Activated CD8-positive, alpha-beta memory T cell treated with anti-CD3 and anti-CD28 coated beads, Interleukin-2, amount 50 U/mL, for 24 hours (primary cell): Measurements from ENCODE around the gene ATRNL1.

ENCODE experiments used
- DNase-seq: peaks from one replicate; pipeline ENCODE4 v3.0.0-alpha.2; 2020; ENCODE audit errors: extremely low read depth

ATRNL1 gene

DNA sequence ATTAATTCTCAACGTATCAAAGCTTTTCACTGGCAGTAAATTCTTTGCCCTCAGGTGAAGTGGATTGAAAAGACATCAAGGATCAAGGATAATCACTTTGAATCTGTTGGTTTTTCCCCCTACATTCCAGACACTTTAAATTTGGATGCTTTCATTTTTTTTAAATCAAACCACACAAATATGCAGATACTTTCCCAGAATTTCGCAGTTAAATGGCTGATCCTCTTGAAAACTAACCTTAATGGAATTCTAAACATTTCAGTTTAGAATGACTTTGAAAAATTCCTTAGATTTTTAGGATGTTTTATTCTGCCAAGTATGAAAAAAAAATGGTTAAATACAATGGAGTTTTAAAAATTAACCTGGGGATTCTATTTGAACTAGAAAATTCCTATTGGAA is 853.9 kb downstream of the ATRNL1 start:
- DNase-seq = no peak

GRCh38 chr10:115948465-115948864 is 855.3 kb downstream of the ATRNL1 start:
- DNase-seq = no peak

DNA sequence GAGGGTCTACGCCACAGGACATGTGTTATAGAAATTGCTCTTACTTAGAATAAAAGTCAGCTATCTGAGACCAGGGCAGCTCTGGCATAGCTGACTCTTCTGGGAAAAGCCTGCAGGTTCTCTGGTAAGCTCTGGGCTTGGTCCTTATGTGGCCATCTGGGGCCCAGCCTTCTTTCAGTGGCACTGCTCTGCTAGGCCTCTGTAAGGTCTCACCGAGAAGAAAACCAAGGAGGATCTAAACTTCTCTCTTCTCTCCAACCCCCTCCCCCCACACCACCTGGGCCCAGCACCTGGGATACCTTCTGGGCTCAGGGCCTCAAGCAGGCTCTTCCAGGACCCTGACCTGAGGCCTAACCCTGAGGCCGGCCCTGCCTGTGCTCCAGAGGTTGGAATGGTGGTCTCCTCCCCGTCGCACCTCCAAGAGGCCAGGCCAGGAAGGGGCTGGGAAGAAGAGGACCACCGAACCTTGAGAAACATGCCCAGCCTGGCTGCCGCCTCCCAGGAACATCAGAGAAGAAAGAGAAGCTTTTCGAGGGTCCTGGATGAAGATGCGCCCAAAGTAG is 856.2 kb downstream of the ATRNL1 start:
- no peak for DNase-seq

- DNase-seq = no peak
Observed at GRCh38 chr10:115950320-115950719, 857.2 kb downstream of the ATRNL1 start.

DNA sequence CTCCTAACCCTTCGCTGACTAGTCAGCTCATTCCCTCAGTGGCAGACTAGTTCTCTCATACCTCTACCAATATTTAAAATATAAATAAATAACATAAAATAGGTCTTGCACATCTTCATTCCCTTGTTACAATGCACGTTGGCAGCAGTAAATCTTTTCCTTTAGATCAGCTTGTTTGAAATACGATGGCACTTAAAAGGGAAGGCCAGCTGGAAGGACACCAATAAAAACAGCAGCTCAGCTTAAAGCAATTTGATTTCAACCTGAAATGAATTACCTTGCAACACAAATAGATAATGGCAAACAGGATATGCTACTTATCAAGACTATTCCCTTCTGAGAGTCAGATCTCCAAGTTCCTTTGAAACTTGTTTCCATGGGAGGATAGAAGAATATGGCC is 858.1 kb downstream of the ATRNL1 start:
- DNase-seq = no peak

GRCh38 chr10:115953281-115953680 is 860.1 kb downstream of the ATRNL1 start:
- no peak for DNase-seq

DNA sequence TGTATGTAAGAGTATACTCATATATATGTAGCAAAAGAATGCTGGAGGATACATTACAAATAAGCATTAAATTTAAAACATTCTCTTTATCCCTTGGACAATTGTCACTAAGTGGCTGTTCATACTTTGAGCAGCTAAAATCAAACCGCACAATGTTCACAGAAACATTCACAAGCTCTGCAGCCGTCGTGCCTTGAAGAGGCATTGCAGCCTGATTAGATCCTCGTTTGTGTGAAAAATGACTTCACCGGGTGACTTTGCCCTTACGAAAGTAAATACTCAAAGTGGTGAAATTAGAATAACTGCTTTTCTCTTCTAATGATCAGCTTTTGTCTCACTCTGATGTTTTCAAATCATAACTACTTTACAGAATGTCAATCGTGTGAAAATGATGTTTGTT is 860.8 kb downstream of the ATRNL1 start:
- no peak for DNase-seq

GRCh38 chr10:115956225-115957011 is 863.3 kb downstream of the ATRNL1 start:
- no peak for DNase-seq

DNA sequence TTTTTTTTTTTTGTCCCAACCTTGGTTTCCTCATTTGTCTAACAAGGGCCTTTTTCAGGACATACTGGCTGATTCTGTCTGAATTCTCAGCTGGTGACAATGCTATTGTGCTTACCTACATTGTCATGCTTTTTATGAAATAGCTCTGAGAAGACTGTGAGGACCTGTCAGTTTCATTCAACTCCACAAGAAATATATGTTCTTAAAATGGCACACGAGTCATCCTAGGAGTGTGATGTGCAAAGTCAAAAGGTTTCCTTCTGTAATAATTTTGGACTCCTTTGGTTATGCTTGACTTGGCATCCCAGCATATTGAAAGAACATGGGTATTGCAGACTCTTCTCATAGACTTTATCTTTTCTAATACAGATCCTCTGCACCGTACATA is 863.8 kb downstream of the ATRNL1 start:
- DNase-seq = no peak

DNA sequence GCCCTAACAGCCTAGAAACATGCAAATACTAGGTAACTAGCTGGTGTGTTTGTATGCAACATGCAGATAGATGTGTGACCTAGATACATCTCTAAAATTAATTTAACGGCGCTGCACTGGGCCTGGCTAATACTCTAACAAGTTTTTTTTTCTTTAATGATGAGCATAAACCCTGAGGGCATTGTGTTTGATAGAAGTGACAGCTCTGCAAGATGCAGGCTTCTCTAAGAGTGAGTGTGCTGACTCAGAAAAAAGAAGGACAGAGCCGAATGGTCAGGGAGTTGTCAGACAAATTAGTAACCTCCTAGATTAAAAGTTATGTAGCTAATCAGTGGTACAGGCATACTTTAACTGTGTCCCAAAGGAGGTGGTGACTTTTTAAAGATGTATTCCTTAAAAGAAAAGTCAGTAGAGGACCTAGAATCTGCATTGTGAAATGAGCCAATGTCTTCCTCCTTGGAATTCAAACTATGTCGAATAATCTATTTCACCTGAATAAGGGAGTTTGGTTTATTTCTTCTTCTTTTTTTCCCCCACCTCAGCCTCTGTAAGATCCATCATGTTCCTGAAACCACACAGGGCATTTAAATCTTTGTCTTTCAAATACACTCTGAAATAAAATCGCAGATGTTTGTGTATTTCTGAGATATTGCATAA is 864.7 kb downstream of the ATRNL1 start:
- no peak for DNase-seq

DNA sequence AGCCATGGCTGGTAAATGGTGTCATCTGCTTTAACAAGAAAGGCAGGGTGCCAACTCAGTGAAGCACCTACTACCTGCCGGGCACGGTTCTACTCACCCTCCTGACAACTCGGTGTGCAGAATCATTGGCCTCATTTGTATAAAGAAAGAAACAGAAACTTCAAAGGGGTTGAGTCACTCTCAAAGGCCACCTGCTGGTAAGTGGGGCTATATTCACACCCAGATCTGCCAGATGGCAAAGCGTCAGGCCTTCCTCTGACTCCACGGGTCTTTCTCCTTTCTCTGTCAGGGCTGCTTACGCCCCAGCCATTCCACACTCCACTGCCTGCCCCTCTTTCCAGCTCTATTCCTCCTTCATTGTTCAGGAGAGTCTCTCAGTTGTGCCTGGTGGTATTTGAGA is 870.7 kb downstream of the ATRNL1 start:
- DNase-seq = no peak

GRCh38 chr10:115964827-115965226 is 871.7 kb downstream of the ATRNL1 start:
- DNase-seq = no peak

DNA sequence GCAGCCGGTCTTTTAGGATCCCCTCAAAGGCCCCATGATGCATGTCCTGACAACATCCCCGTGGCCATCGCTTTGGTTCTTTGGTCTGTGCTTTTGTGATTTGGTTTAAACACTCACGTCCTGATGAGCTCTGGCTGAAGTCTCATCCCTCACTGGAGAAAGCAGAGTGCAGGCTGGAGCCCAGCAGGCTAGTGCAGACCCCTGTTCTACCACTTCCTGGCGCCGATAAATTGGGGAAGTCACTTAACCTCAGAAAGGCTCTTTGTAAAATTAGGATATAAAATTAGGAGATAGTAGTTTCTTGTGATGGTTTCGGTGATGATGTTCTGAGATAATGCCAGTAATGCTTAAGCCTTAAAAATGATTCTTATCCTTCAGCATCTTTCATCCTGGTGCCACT is 872.2 kb downstream of the ATRNL1 start:
- no peak for DNase-seq

GRCh38 chr10:115968236-115968635 is 875.1 kb downstream of the ATRNL1 start:
- DNase-seq = no peak

GRCh38 chr10:115969591-115969990 is 876.4 kb downstream of the ATRNL1 start:
- no peak for DNase-seq

GRCh38 chr10:115971921-115972320 is 878.8 kb downstream of the ATRNL1 start:
- no peak for DNase-seq

DNA sequence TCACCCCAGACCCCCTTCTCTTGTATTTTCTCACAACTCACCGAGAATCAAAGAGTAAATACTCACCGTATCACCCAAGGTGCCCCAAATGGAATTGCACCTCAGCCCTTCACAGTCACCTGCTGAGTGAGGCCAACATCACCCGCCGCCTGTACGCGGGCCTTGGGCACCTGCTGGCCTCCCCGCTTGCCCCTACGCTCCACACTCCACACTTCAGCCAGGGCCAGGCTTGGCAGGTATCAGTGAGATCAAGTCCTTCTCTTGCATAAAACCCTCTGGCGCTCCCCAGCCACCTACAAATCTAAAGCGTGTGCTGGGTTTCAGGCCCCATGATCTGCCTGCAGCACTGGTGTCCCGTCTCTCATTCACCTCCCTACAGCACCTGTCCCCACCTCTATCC is 879.3 kb downstream of the ATRNL1 start:
- no peak for DNase-seq

DNA sequence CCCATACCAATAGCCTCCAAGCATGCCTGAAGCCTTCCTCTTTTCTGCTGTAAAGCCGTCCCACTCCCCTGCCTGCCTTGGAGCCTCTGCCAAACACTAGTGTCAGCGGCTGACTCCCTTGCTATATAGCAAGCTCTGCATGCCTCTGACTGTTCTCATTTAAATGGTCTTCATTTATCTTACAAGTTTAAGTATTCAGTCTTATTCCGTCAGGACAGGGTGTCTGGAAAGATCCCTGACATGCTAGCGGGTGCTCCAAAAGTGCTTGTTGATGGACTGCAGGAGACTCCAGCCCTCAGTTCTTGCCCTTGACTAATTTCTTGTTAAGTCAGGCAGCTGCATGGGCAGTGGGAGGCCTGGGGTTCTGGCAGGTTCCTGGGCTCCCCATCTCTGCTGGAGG is 881.2 kb downstream of the ATRNL1 start:
- no peak for DNase-seq

- no peak for DNase-seq
Observed at GRCh38 chr10:115974816-115975430, 881.8 kb downstream of the ATRNL1 start.

DNA sequence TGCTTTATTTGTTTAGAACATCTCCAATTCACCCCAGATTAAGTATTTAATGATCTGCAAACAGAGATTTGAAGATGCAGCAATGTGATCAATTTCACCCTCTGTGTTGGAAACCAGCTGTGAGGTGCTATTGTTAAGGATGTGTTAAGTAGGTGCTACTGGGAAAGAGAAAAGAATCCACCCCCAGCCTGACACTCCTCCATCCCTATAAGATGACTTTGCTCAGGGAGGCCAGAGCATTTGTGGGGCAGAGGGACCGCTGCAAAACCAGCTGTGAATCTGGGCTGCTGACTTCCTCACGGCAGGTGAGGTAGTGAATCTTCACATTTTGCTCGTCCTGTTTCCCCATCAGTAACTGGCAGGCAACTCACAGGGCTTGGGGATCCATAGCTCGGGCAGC is 882.3 kb downstream of the ATRNL1 start:
- DNase-seq = no peak

DNA sequence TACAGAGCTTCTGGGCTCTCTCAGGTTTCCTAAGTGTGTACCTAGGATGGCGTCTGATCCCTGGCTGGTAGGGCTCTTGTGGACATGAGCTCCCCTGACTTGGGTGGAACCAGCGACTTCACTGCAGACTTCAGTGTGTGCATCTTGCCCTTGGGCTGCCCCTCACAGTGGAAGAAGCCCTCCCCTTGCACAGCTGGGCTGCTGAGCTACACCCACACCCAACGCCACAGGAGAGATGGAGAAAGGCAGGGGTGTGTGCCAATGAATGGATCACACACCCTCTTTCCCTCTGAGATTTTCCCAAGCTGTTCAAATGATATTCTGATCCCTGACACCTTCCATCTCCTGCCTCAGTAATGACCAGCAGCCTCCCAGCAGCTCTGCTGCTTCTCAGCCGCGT is 883.2 kb downstream of the ATRNL1 start:
- no peak for DNase-seq

DNA sequence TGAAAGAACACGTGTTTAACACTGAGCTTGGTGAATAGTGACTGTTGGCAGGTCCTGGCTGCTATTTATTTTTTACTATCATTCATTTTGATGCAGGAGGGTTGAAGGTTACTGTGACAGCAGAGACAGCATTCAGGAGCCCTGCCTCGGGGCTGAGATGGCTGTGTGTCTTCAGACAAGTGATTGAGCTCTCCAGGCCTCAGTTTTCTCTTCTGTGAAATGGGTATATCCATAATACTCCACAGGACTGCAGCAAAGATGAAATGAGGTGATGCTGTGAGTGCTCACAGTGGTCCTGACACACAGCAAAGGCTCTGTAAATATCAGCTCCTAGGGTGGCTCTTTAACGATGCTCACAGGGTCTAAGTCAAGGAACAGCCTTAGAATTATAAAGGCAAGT is 884.7 kb downstream of the ATRNL1 start:
- no peak for DNase-seq

GRCh38 chr10:115979576-115979975 is 886.4 kb downstream of the ATRNL1 start:
- no peak for DNase-seq
